Upper lobe of left lung (tissue), 4 donors: ENCODE data around the gene NUP93.

Source experiments
- CTCF ChIP-seq, 6 experiments: fragments of 450-650 bp in 4 of 6; fragments of 200-600 bp in 2 of 6; sonication (generic) in 2 of 6; IDR thresholded peaks; one replicate each; pipeline ENCODE4 v1.5.1; 2016 to 2019; ENCODE audit warnings: antibody characterized with exemption in 6 of 6
- POLR2A ChIP-seq, 4 donors: fragments of 450-650 bp; IDR thresholded peaks; one replicate each; pipeline ENCODE4 v1.5.1; 2016 to 2017; ENCODE audit warnings: antibody characterized with exemption in 4 of 4, mild to moderate bottlenecking in 2 of 4

- TF ChIP-seq CTCF (IDR thresholded peaks at IDR 0.05) (no peak), POLR2A (IDR thresholded peaks at IDR 0.05) (no peak)
Measured at GRCh38 chr16:56713794-56714193, 16.1 kb upstream of the NUP93 start.
